Fibroblast of skin of left biceps (primary cell): Measurements from ENCODE around the gene PLP2.

Source experiments
- DNase-seq, 2 experiments: peaks; one replicate each; pipeline ENCODE4 v3.0.0-alpha.2; 2013; ENCODE audit warnings: low read depth in 2 of 2

Gene PLP2

GRCh38 chrX:49186125-49187027 lies 14.7 kb downstream of the PLP2 start, which contains the start of gene PRICKLE3:
Gene PRICKLE3, minus strand, starts transcription at chrX:49186373. Its CDS starts 76 bp downstream, at chrX:49186297.
- DNase-seq: no peak

- DNase-seq: no peak
Observed at GRCh38 chrX:49187028-49187394, 15.3 kb downstream of the PLP2 start.

- no peak for DNase-seq
Observed at GRCh38 chrX:49187526-49187925, 15.8 kb downstream of the PLP2 start.

GRCh38 chrX:49188468-49189076 lies 16.9 kb downstream of the PLP2 start:
- no peak for DNase-seq

- no peak for DNase-seq
Observed at GRCh38 chrX:49189606-49190005, 17.9 kb downstream of the PLP2 start.

- peak; percentile 98 to 99 for DNase-seq
Observed at GRCh38 chrX:49190821-49191573, 19.3 kb downstream of the PLP2 start.

GRCh38 chrX:49191574-49192011 lies 19.9 kb downstream of the PLP2 start:
- DNase-seq: no peak

GRCh38 chrX:49192722-49193328 lies 21.1 kb downstream of the PLP2 start:
- DNase-seq: no peak

GRCh38 chrX:49193542-49193964 lies 21.9 kb downstream of the PLP2 start:
- no peak for DNase-seq

GRCh38 chrX:49197543-49198087 lies 25.9 kb downstream of the PLP2 start:
- no peak for DNase-seq

- no peak for DNase-seq
Observed at GRCh38 chrX:49198540-49199314, 27.0 kb downstream of the PLP2 start.

- DNase-seq: no peak
Observed at GRCh38 chrX:49199315-49199595, 27.6 kb downstream of the PLP2 start.

- peak; percentile 58 to 62 for DNase-seq
Observed at GRCh38 chrX:49199906-49200771, 28.4 kb downstream of the PLP2 start, which contains the start of gene SYP. Gene SYP, minus strand, starts transcription at chrX:49200193. Its CDS starts 7 bp downstream, at chrX:49200186.

GRCh38 chrX:49202022-49202421 lies 30.3 kb downstream of the PLP2 start:
- DNase-seq: no peak

GRCh38 chrX:49203536-49203935 lies 31.8 kb downstream of the PLP2 start:
- no peak for DNase-seq

- DNase-seq: no peak
Observed at GRCh38 chrX:49204017-49204416, 32.3 kb downstream of the PLP2 start.

GRCh38 chrX:49204709-49205108 lies 33.0 kb downstream of the PLP2 start:
- no peak for DNase-seq

- no peak for DNase-seq
Observed at GRCh38 chrX:49205443-49205842, 33.7 kb downstream of the PLP2 start.

GRCh38 chrX:49206543-49206942 lies 34.8 kb downstream of the PLP2 start:
- no peak for DNase-seq

- DNase-seq: no peak
Observed at GRCh38 chrX:49208399-49208798, 36.7 kb downstream of the PLP2 start.
